HG02943 (cell line): ENCODE data around the gene GLP1R.

Source experiments
- ATAC-seq: cut with Tn5 transposase; IDR thresholded peaks from one replicate; pipeline ENCODE4 v1.9.1; 2021; ENCODE audit warnings: mild to moderate bottlenecking, low read depth, moderate library complexity; ENCODE audit not compliant: unreplicated experiment

GLP1R gene

GRCh38 chr6:39043776-39044175 is 4.8 kb upstream of the GLP1R start:
- ATAC-seq = no peak

GRCh38 chr6:39044181-39044580 is 4.4 kb upstream of the GLP1R start:
- no peak for ATAC-seq

- ATAC-seq = no peak
These were observed 900 bp upstream of the GLP1R start for GRCh38 chr6:39047434-39048327.

GRCh38 chr6:39049575-39050283 is 1.1 kb downstream of the GLP1R start:
- ATAC-seq = no peak

GRCh38 chr6:39050453-39051112 is 2.0 kb downstream of the GLP1R start:
- ATAC-seq = no peak

- no peak for ATAC-seq
These were observed 3.0 kb downstream of the GLP1R start for GRCh38 chr6:39051399-39052122.

GRCh38 chr6:39053016-39053624 is 4.5 kb downstream of the GLP1R start:
- no peak for ATAC-seq

GRCh38 chr6:39053854-39054576 is 5.4 kb downstream of the GLP1R start:
- no peak for ATAC-seq

- no peak for ATAC-seq
These were observed 6.1 kb downstream of the GLP1R start for GRCh38 chr6:39054577-39055142.

- ATAC-seq = no peak
These were observed 7.1 kb downstream of the GLP1R start for GRCh38 chr6:39055661-39056060.

- ATAC-seq = no peak
These were observed 7.6 kb downstream of the GLP1R start for GRCh38 chr6:39056191-39056590.

GRCh38 chr6:39056681-39057080 is 8.1 kb downstream of the GLP1R start:
- ATAC-seq = no peak

GRCh38 chr6:39057251-39058155 is 8.9 kb downstream of the GLP1R start:
- ATAC-seq = no peak

GRCh38 chr6:39058471-39059147 is 10.0 kb downstream of the GLP1R start:
- no peak for ATAC-seq

GRCh38 chr6:39059496-39060310 is 11.1 kb downstream of the GLP1R start:
- ATAC-seq = no peak

- no peak for ATAC-seq
These were observed 12.0 kb downstream of the GLP1R start for GRCh38 chr6:39060467-39061160.
